Ishikawa (cell line): ENCODE results near the gene NGFR.
A peak's percentile ranks its signal among the peaks of the same experiment; 100 is the strongest.

Experiments used
- CREB1 ChIP-seq: IDR thresholded peaks from 2 replicates; pipeline ENCODE4 v1.6.1; 2012; ENCODE audit warnings: low read depth
- FOXM1 ChIP-seq: IDR thresholded peaks from 2 replicates; pipeline ENCODE4 v1.6.1; 2012; ENCODE audit warnings: low read depth, borderline replicate concordance
- NFIC ChIP-seq: IDR thresholded peaks from 2 replicates; pipeline ENCODE4 v1.6.1; 2012
- RAD21 ChIP-seq: IDR thresholded peaks from 2 replicates; pipeline ENCODE4 v1.6.1; 2012; ENCODE audit warnings: low read depth
- REST ChIP-seq: IDR thresholded peaks from 2 replicates; pipeline ENCODE4 v1.6.1; 2012; ENCODE audit warnings: low read depth, mild to moderate bottlenecking
- ZBTB7A ChIP-seq: IDR thresholded peaks from 2 replicates; pipeline ENCODE4 v1.6.1; 2012; ENCODE audit warnings: low read depth
- TF ChIP-seq, protein P1 (sequence below): IDR thresholded peaks from 2 replicates; pipeline ENCODE4 v1.6.1; 2012

Gene NGFR

DNA sequence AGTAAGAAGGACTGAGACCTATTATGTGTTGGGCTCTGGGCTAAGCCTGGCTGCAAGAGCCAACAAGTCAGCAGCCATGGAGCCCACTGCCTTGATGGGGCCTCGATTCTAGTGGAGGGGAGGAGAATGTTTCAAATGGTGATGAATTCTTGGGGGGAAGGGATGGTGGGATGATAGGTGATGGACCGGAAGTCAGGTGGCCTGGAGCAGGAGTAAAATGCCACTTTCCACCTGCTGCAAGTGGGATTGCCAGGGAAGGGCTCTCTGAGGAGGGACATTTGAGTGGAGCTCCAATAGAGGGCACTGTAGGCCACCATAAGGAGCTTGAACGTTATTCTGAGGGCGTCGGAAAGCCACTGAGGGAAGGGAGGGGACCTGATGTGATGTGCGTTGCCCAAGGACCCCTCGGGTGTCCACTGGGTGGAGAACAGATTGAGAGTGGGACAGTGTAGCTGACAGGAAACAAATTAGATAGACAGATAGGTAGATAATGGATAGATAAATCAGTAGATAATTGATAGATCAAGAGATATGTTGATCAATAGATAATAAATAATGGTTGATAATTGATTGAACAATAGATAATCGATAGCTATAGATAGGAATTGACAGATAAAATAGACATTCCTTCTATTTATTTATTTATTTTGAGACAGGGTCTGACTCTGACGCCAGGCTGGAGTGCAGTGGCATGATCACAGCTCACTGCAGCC, 62.4 kb downstream of the NGFR start:
- TF ChIP-seq CREB1 (no peak), ZBTB7A (no peak), REST (no peak), RAD21 (peak; percentile 85), NFIC (no peak), FOXM1 (no peak)
- TF ChIP-seq, protein P1, sequence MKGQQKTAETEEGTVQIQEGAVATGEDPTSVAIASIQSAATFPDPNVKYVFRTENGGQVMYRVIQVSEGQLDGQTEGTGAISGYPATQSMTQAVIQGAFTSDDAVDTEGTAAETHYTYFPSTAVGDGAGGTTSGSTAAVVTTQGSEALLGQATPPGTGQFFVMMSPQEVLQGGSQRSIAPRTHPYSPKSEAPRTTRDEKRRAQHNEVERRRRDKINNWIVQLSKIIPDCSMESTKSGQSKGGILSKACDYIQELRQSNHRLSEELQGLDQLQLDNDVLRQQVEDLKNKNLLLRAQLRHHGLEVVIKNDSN: no peak
